Kidney (tissue), 14 donors: ENCODE data around the gene SDSL. TPM values are rescaled to one million over a fixed set of nuclear protein-coding genes. Genes with fewer than 3 reads are reported as not detected.

Experiments used
- DNase-seq, 5 donors: peaks; one replicate each; pipeline ENCODE4 v3.0.0-alpha.2; 2013 to 2020
- FAIRE-seq: peaks from 2 replicates; lab custom pipeline; 2012; peaks lifted over from hg19 to GRCh38; lab: Jason Lieb, UNC
- H3K27ac ChIP-seq, 2 donors: one replicate each; pipeline ENCODE4 v1.7.0; 2013; ENCODE audit warnings: low read depth in 2 of 2, low read length in 2 of 2, inconsistent platforms in 1 of 2
- H3K27me3 ChIP-seq: one replicate; pipeline ENCODE4 v1.7.1; 2013; ENCODE audit warnings: low read length, inconsistent platforms; ENCODE audit not compliant: control insufficient read depth, insufficient read depth
- H3K36me3 ChIP-seq, 3 donors: one replicate each; pipeline versions ENCODE4 v1.7.0 to v1.7.1; 2013; ENCODE audit warnings: low read length in 3 of 3, control low read depth in 1 of 3, inconsistent platforms in 1 of 3; ENCODE audit not compliant: insufficient read depth in 3 of 3, control insufficient read depth in 2 of 3
- H3K4me1 ChIP-seq, 3 donors: one replicate each; pipeline versions ENCODE4 v1.7.0 to v1.7.1; 2013; ENCODE audit warnings: low read length in 3 of 3, inconsistent platforms in 1 of 3, low read depth in 1 of 3; ENCODE audit not compliant: control insufficient read depth in 2 of 3, insufficient read depth in 2 of 3
- H3K4me3 ChIP-seq, 3 donors: one replicate each; pipeline versions ENCODE4 v1.7.0 to v1.8.1; 2013; ENCODE audit warnings: low read length in 3 of 3, control low read depth in 1 of 3, inconsistent platforms in 1 of 3
- H3K9ac ChIP-seq, 3 donors: one replicate each; pipeline versions ENCODE4 v1.7.0 to v1.7.1; 2013; ENCODE audit warnings: low read length in 3 of 3, control low read depth in 1 of 3, inconsistent platforms in 1 of 3
- H3K9me3 ChIP-seq, 3 donors: one replicate each; pipeline versions ENCODE4 v1.7.0 to v1.7.1; 2013; ENCODE audit warnings: low read length in 3 of 3, control low read depth in 1 of 3, inconsistent platforms in 1 of 3; ENCODE audit not compliant: control insufficient read depth in 2 of 3, insufficient read depth in 1 of 3
- intact Hi-C: fragments of 100-400 bp; cut with DNase I; formaldehyde crosslinking; loops from one replicate; pipeline ENCODE4 v1.11.1; 2022
- polyA plus RNA-seq: library from polyadenylated mRNA; stranded (reverse); fragments of 350-450 nt; fragmentation: Illumina TruSeq; extraction: RNeasy Lipid Tissue Mini Kit (QIAGEN cat#74804); gene quantifications from one replicate; pipeline ENCODE4 v1.2.3, GENCODE V29; 2014; ENCODE audit warnings: low read depth, low replicate concordance; ENCODE audit not compliant: insufficient read depth
- total RNA-seq: library from RNA; stranded (reverse); fragmentation: NEBNext Ultra II Directional; extraction: Animal tissue kit (Norgen Biotek cat#: 25700); gene quantifications from one replicate; pipeline ENCODE4 v1.2.1, GENCODE V29; 2021
- TF ChIP-seq, protein P1 (sequence below): IDR thresholded peaks from 3 replicates; pipeline ENCODE4 v1.5.1; 2012; ENCODE audit warnings: mild to moderate bottlenecking, moderate library complexity, borderline replicate concordance; ENCODE audit not compliant: insufficient read depth; ENCODE audit errors: extremely low read depth
- donor health status: control.
- donor health status: control.
- donor health status: control.
- donor health status: control.
- donor health status: control.
- donor health status: DM: yes; HTN: yes; CAD: no.
- donor health status: Normal renal cell carcinoma (clear cell type).

The SDSL gene
- total and polyA plus RNA-seq, 2 donors from 2014 or later: 22.8 to 116 TPM

DNA sequence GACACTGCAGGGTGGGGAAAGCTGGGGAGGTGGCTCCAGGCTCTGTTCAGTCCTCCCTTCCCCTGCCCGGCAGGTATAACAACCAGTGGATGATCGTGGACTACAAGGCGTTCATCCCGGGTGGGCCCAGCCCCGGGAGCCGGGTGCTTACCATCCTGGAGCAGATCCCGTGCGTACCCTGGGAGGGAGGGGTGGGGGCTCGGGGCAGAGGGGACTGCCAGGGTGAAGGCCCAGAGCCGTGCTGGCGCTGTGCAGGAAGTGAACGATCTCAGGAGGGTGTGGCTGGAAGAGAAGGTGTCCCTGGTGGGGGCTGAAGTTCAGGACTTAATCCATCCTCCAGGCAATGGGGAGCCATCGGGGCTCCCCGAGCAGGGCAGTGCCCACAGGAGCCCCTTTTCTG, 37.4 kb upstream of the SDSL start:
- intact Hi-C loops: no loop called here
- no peak for FAIRE-seq
- Histone ChIP-seq H3K9ac (no peak overlapping the region), H3K4me1 (no peaks in the 10 kb centered on the region), H3K36me3 (peaks cover 0 to 3% (median 0%) of the 10 kb centered on the region in 3 donors), H3K4me3 (no peak overlapping the region), H3K9me3 (no peaks in the 10 kb centered on the region), H3K27me3 (no peaks in the 10 kb centered on the region), H3K27ac (no peak overlapping the region)
- DNase-seq: no peak
- TF ChIP-seq, protein P1, sequence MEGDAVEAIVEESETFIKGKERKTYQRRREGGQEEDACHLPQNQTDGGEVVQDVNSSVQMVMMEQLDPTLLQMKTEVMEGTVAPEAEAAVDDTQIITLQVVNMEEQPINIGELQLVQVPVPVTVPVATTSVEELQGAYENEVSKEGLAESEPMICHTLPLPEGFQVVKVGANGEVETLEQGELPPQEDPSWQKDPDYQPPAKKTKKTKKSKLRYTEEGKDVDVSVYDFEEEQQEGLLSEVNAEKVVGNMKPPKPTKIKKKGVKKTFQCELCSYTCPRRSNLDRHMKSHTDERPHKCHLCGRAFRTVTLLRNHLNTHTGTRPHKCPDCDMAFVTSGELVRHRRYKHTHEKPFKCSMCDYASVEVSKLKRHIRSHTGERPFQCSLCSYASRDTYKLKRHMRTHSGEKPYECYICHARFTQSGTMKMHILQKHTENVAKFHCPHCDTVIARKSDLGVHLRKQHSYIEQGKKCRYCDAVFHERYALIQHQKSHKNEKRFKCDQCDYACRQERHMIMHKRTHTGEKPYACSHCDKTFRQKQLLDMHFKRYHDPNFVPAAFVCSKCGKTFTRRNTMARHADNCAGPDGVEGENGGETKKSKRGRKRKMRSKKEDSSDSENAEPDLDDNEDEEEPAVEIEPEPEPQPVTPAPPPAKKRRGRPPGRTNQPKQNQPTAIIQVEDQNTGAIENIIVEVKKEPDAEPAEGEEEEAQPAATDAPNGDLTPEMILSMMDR: no peak

DNA sequence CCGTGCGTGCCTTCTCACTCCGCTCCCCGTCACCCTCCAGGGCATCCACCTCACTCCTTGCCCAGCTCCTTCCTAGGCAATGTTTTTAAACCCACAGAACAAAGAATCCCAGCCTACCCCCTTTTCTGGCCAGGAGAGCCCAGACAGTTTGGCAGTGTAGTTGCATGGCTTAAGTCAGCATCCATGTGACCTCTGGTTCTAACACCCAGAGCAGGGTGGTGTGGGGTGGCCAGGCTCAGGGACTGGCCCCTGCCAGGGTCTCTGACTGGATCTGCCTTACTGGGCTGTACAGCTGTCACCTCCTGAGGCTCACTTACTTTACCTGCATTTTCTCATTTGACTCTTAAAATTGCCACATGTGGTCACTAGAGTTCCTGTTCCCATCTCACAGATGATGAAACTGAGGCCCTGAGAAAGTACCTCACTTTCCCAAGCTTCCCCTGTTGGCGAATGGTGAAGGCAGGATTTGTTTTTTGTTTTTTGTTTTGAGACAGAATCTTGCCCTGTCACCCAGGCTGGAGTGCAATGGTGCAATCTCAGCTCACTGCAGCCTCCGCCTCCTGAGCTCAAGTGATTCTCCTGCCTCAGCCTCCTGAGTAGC, 36.8 kb upstream of the SDSL start:
- intact Hi-C loops: no loop called here

DNA sequence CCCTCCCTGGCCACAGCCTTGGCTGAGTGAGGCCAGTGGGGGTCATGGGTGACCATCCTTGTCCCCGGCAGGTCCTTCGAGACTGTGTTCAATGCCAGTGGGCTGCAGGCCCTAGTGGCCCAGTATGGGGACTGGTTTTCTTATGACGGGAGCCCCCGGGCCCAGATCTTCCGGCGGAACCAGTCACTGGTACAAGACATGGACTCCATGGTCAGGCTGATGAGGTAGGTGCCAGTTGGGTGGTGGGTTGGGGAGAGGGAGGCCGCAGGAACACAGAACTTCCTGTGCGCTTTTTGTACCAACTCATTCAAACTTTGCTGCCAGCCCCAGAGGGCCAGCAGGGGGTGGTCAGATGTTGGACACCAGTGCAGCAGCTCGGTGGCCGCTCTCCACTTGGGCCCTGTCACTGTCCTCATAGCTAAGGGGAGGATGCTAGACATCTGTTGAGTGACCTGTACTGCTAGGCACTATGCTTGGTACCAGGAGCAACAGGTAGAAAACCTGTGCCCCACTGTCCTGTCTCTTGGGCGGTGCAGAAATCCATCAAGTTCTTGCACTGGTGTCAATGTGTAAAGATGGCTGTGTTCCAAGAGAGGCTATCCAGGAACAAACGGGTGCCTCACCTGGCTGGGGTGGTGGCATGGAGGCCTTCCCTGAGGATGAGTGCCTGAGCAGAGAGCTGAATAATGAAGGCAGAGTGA, 35.2 kb upstream of the SDSL start:
- intact Hi-C loops: no loop called here
- no peaks in the 10 kb centered on the region for H3K9me3 ChIP-seq
- H3K27me3 ChIP-seq: no peaks in the 10 kb centered on the region
- no peak for DNase-seq
- H3K4me1 ChIP-seq: no peaks in the 10 kb centered on the region
- TF ChIP-seq, protein P1: no peak
- FAIRE-seq: no peak
- peaks cover 0 to 5% (median 0%) of the 10 kb centered on the region in 3 donors for H3K36me3 ChIP-seq
- H3K9ac ChIP-seq: no peak overlapping the region
- H3K27ac ChIP-seq: no peak overlapping the region
- H3K4me3 ChIP-seq: no peak overlapping the region

More for the DNA sequence above, 36.8 kb upstream of the SDSL start:
- no peak overlapping the region for H3K4me3 ChIP-seq
- no peak for DNase-seq
- no peak for FAIRE-seq
- H3K36me3 ChIP-seq: peaks cover 0 to 5% (median 0%) of the 10 kb centered on the region in 3 donors
- H3K27me3 ChIP-seq: no peaks in the 10 kb centered on the region
- no peak overlapping the region for H3K9ac ChIP-seq
- H3K4me1 ChIP-seq: no peaks in the 10 kb centered on the region
- TF ChIP-seq, protein P1: no peak
- no peaks in the 10 kb centered on the region for H3K9me3 ChIP-seq
- H3K27ac ChIP-seq: no peak overlapping the region
